HG02943 (cell line): Measurements from ENCODE around the gene DUSP10.

ENCODE experiments used
- ATAC-seq: cut with Tn5 transposase; IDR thresholded peaks from one replicate; pipeline ENCODE4 v1.9.1; 2021; ENCODE audit warnings: mild to moderate bottlenecking, low read depth, moderate library complexity; ENCODE audit not compliant: unreplicated experiment

The DUSP10 gene

GRCh38 chr1:221766210-221766609, 24.3 kb upstream of the DUSP10 start:
- no peak for ATAC-seq

GRCh38 chr1:221765527-221765926, 23.6 kb upstream of the DUSP10 start:
- no peak for ATAC-seq

- no peak for ATAC-seq
Measured at GRCh38 chr1:221762121-221762520, 20.2 kb upstream of the DUSP10 start.

- ATAC-seq: peak; percentile 68
Measured at GRCh38 chr1:221761354-221762002, 19.6 kb upstream of the DUSP10 start.

GRCh38 chr1:221760911-221761310, 19.0 kb upstream of the DUSP10 start:
- ATAC-seq: no peak

- ATAC-seq: no peak
Measured at GRCh38 chr1:221759436-221759835, 17.5 kb upstream of the DUSP10 start.

- ATAC-seq: no peak
Measured at GRCh38 chr1:221758455-221758854, 16.6 kb upstream of the DUSP10 start.

GRCh38 chr1:221756830-221757551, 15.1 kb upstream of the DUSP10 start:
- ATAC-seq: no peak

- peak; percentile 43 for ATAC-seq
Measured at GRCh38 chr1:221753828-221754188, 11.9 kb upstream of the DUSP10 start.

- ATAC-seq: no peak
Measured at GRCh38 chr1:221751226-221751887, 9.5 kb upstream of the DUSP10 start.

- ATAC-seq: no peak
Measured at GRCh38 chr1:221748981-221749380, 7.1 kb upstream of the DUSP10 start.

- no peak for ATAC-seq
Measured at GRCh38 chr1:221747839-221748238, 6.0 kb upstream of the DUSP10 start.

- no peak for ATAC-seq
Measured at GRCh38 chr1:221743416-221744208, 1.7 kb upstream of the DUSP10 start.

GRCh38 chr1:221742555-221743415, 896 bp upstream of the DUSP10 start:
- peak; percentile 44 for ATAC-seq

- no peak for ATAC-seq
Measured at GRCh38 chr1:221740993-221741702, 741 bp downstream of the DUSP10 start.

GRCh38 chr1:221740369-221740992, 1.4 kb downstream of the DUSP10 start:
- no peak for ATAC-seq

- no peak for ATAC-seq
Measured at GRCh38 chr1:221739677-221740025, 2.2 kb downstream of the DUSP10 start.

- ATAC-seq: no peak
Measured at GRCh38 chr1:221739018-221739676, 2.7 kb downstream of the DUSP10 start.

- ATAC-seq: no peak
Measured at GRCh38 chr1:221736714-221737113, 5.2 kb downstream of the DUSP10 start.
